OCI-LY7 (cell line): ENCODE data around the gene MEF2A.

ENCODE experiments used
- CTCF ChIP-seq: fragments of 200-600 bp; sonication (generic); conservative IDR thresholded peaks from 2 replicates; pipeline ENCODE4 v1.5.1; 2014; ENCODE audit warnings: mild to moderate bottlenecking, antibody characterized with exemption, low read length, moderate library complexity, mixed read lengths
- EZH2phosphoT487 ChIP-seq: fragments of 200-600 bp; sonication (generic); IDR thresholded peaks from 2 replicates; pipeline ENCODE4 v1.6.1; 2018; ENCODE audit warnings: low read depth, borderline replicate concordance, mild to moderate bottlenecking, mixed run types, antibody characterized with exemption, low read length, moderate library complexity, mixed read lengths

GRCh38 chr15:99727330-99727729 lies 161.5 kb downstream of the MEF2A start:
- no peak for TF ChIP-seq CTCF
- TF ChIP-seq EZH2phosphoT487, result no peak
